ENCODE data around the gene NTRK3.

NTRK3 gene

DNA sequence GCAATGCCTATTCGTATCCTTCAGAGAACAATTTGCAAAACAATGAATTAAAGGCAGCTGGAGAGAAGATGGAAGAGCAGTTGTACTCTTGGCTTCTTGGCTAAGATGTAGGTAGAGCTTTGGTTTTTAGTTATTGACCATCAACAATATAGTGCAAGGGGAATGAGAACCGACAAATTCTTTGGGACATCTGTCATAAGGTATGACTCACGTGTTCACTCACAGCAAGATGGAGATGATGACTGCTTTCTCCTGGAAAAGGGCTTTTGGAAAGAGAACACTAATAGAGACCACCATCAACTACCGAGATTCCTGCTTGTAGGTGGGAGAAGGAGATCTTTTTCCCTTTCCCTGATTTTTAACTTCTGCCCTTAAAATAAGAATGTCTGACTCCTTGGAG is 234.9 kb downstream of the NTRK3 start:
- TF ChIP-seq, protein P1, sequence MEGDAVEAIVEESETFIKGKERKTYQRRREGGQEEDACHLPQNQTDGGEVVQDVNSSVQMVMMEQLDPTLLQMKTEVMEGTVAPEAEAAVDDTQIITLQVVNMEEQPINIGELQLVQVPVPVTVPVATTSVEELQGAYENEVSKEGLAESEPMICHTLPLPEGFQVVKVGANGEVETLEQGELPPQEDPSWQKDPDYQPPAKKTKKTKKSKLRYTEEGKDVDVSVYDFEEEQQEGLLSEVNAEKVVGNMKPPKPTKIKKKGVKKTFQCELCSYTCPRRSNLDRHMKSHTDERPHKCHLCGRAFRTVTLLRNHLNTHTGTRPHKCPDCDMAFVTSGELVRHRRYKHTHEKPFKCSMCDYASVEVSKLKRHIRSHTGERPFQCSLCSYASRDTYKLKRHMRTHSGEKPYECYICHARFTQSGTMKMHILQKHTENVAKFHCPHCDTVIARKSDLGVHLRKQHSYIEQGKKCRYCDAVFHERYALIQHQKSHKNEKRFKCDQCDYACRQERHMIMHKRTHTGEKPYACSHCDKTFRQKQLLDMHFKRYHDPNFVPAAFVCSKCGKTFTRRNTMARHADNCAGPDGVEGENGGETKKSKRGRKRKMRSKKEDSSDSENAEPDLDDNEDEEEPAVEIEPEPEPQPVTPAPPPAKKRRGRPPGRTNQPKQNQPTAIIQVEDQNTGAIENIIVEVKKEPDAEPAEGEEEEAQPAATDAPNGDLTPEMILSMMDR (IDR thresholded peaks at IDR 0.05; ENCODE audit: low read depth, low read length), result no peak
- no peak for DNase-seq (ENCODE audit: extremely low read depth, low read depth)

DNA sequence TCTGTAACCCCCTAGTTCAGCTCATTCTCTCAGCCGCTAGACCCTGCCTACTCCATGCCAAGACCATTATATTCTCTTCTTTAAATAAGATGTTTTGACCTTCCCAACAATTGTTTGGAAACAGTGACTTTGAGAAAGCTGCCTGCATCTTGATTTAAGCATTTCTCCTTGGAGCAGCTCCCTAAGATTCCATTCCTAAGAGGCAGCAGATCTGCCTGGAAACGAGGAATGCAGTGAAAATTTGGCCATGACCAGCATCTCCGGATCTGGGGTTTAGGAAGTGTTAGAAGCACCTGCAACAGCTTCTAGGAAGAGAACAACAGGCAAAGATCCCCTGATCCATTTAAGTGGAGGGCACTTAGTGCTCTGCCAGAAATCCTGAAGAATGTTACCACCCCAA is 235.7 kb downstream of the NTRK3 start:
- TF ChIP-seq, protein P1 (IDR thresholded peaks at IDR 0.05; ENCODE audit: low read depth, low read length), result no peak
- DNase-seq (ENCODE audit: extremely low read depth, low read depth), result no peak

DNA sequence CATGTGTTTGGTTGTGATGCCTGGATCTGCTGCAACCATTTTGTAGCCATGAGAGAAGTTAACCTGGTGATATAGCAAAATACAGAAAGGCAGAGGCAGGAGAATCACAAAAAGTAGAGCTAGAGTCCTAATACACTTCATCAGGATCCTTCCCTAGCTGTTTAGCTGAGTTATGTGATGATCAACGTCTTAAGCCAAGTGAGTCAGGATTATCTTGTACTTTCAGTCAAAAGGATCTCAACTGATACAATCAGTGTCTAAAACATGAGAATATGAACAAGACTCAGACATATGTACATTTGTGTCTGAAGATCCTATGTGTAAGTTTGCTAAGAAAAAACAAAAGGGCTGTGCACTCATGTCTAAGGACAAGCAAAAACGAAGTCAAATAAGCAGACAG is 236.9 kb downstream of the NTRK3 start:
- DNase-seq (ENCODE audit: extremely low read depth, low read depth), result no peak
- TF ChIP-seq, protein P1 (IDR thresholded peaks at IDR 0.05; ENCODE audit: low read depth, low read length), result no peak

DNA sequence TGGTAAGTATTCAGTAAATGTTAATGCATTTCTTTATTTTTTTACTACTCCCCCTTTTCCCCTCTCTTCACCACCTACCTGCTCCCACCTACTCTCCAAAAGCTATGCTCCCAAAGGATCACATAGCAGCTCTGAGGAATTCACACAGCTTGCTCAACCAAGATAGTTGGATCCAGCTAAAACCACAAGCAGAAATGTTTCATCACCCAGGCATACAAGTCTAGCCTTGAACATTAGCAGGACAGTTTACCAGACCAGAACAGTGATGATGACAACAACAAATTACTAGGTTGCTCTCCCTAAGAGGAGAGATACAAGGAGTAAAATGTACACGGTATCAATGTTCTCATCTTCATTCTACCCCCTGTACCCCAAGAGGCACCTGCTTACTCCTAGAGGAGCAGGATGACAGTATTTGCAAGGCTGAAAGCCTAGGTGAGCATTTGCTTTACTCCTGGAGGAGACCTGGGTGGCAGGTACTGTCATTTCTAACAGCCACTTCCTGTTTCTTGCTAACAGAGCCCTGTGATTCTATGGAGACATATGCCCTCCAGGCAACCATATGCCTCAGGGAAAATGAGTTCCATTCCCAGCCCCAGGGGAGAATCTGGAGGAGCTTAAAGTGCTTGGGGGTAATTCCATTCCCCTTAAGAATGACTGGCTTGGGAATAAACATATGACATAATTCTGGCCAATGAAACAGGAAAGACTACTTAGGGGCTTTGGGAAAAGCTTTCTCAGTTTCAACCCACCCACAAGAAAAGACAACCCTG is 237.5 kb downstream of the NTRK3 start:
- peak; percentile 8 for DNase-seq (ENCODE audit: extremely low read depth, low read depth)
- TF ChIP-seq, protein P1 (IDR thresholded peaks at IDR 0.05; ENCODE audit: low read depth, low read length), result no peak

DNA sequence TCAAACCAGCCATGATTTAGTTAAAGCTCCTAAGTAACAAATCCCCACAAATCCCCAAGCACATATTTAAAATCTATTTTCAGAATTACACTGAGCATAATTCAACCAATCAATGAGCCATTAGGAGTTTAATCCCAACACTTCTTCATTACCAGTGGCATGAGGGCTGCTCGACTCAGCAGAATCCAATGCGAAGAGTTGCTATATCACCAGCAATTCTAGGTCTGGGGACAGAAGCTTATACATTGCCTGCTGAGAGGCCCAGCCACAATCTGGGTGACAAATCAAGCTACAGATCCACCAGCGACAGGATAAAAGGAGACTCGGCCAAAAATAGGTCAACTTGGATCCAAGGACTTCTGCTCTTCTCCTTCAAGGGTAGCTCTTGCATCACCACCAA is 238.8 kb downstream of the NTRK3 start:
- no peak for DNase-seq (ENCODE audit: extremely low read depth, low read depth)
- TF ChIP-seq, protein P1 (IDR thresholded peaks at IDR 0.05; ENCODE audit: low read depth, low read length), result no peak

DNA sequence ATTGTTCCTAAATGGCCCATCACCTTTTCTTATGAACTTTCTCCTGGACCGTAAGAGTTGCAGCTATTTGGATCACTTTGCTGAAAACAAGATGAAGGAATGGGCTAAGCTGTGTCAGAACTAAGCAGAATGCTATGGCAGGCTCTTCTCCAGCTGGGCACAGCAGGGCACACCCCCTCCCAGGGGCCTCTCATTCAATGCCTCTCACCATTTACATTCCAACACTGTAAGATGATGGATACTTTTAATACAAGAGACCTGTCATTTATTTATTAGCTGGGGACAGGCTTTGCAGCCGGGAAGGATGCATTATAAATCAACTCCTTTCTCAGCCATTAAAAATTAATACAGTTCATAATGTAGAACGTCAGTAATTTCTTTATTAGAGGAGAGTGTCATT is 240.1 kb downstream of the NTRK3 start:
- TF ChIP-seq, protein P1 (IDR thresholded peaks at IDR 0.05; ENCODE audit: low read depth, low read length), result no peak

DNA sequence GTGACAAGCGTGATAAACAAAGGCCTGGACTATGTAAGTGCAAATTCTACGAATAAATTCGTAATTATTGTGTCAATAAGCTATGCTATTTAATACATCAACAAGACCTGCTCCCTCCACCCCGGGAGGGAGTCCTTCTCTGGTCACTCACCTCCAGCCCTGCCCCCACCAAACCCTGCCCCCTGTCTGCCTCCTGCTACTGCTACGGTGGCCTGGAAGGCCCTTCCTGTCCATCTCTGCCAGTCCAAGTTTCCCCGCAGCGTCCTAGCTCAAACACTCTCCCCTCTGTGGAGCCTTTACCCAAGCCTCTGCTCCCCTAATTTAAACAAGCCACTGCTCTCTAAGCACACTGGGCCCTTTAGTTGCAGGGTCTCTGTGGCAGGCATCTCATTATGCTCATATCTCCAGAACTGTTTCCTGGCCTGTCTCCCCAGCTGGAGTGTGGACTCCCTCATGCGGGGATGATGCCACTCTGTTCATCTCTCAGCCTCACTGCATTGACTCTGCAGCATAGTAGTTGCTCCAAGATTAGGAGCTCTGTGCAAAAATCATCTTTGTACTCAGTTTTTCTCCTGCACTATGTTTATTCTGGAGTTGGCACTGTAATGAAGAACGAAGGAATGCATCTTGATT is 241.2 kb downstream of the NTRK3 start:
- TF ChIP-seq, protein P1 (IDR thresholded peaks at IDR 0.05; ENCODE audit: low read depth, low read length), result no peak
- DNase-seq (ENCODE audit: extremely low read depth, low read depth), result no peak

More for the DNA sequence above, 240.1 kb downstream of the NTRK3 start:
- DNase-seq (ENCODE audit: extremely low read depth, low read depth), result no peak

All from AG09319 (cell line).